ENCODE data around the gene CTSV. TPM values are rescaled to one million over a fixed set of nuclear protein-coding genes. Genes with fewer than 3 reads are reported as not detected.
"Not testable (repeated sequence)": the region's sequence is repeated elsewhere in the genome, so short reads cannot be mapped to it uniquely, and the experiment has no call there.

The CTSV gene
- total RNA-seq (2012; rRNA removed) = under 0.01 TPM in 1 of 2 replicates, not detected in the other

GRCh38 chr9:97038611-97039513, at the start of gene CTSV:
TSS of gene CTSV (minus strand) at chr9:97039142. CDS start at chr9:97038043, 1,099 bp downstream.
- H3K4me3 ChIP-seq (ENCODE audit: low read length) = peak within 1 kb of the TSS; percentile 80
- peak within 1 kb of the TSS; percentile 96 for H3K4me2 ChIP-seq (ENCODE audit: low read length)
- peak within 1 kb of the TSS; percentile 67 for H3K9ac ChIP-seq (ENCODE audit: low read depth, low read length)
- peaks cover 6% of the 10 kb centered on the region for H3K4me1 ChIP-seq (ENCODE audit: control insufficient read depth, insufficient read depth, low read length)
- H3K9me3 ChIP-seq (replicated peaks; ENCODE audit: low read length) = no peaks in the 10 kb centered on the region
- H3K36me3 ChIP-seq (ENCODE audit: insufficient read depth, low read length) = no peaks in the 10 kb centered on the region
- H3K27me3 ChIP-seq (ENCODE audit: control insufficient read depth, insufficient read depth, low read length) = peaks cover 28% of the 10 kb centered on the region

DNA sequence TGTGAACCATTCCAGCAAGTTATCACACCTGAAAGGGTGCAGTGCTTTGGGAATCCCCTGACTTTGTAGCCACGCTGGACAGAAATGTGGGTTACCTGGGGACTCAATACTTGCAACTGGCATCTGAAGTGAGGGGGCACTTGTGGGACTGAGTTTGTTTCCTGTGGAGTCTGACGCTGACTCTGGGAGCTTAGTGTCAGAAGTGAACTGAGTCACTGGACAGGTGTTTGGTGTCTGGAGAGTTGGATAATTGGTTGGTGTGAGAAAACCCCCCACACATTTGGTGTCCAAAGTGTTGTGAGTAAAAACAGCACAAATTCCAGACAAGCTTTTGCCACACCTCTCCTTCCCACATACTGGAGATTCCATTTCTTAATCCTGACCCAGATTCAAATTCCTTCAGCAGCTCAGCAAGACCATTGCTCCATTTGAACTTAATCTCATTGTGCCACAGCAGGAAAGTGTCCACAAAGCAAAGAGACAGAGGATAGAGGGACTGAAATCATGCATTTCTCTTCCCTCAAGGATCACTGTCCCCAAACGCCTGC, 48.8 kb upstream of the CTSV start:
- not testable (repeated sequence) for H3K27me3 ChIP-seq (ENCODE audit: control insufficient read depth, insufficient read depth, low read length); H3K4me3 ChIP-seq (ENCODE audit: low read length); H3K4me1 ChIP-seq (ENCODE audit: control insufficient read depth, insufficient read depth, low read length); H3K9ac ChIP-seq (ENCODE audit: low read depth, low read length); H3K36me3 ChIP-seq (ENCODE audit: insufficient read depth, low read length); H3K9me3 ChIP-seq (replicated peaks; ENCODE audit: low read length); H3K4me2 ChIP-seq (ENCODE audit: low read length)

- H3K9me3 ChIP-seq (replicated peaks; ENCODE audit: low read length); H3K27me3 ChIP-seq (ENCODE audit: control insufficient read depth, insufficient read depth, low read length); H3K4me3 ChIP-seq (ENCODE audit: low read length); H3K36me3 ChIP-seq (ENCODE audit: insufficient read depth, low read length); H3K4me2 ChIP-seq (ENCODE audit: low read length); H3K9ac ChIP-seq (ENCODE audit: low read depth, low read length); H3K4me1 ChIP-seq (ENCODE audit: control insufficient read depth, insufficient read depth, low read length): not testable (repeated sequence)
Observed at GRCh38 chr9:97084562-97084991, 45.6 kb upstream of the CTSV start.

DNA sequence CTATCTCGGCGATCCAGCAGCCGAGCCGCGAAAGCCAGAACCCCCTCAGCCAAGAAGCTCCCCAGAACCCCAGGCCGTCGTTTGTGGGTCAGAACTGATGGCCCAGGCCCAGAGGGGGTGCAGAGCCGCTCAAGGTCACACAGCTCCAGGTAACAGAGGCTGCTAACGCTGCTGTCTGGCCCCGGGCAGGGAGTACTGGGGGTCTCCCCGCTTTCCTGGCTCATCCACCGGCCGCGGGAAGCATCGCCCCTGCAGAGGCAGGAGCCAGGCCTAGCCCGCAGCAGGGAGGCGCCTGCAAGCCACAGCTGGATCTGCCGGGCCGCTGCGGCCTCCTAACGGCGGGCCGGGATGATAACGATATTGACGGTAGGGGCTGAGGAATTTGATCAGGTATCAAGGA, 39.4 kb upstream of the CTSV start:
- no peaks in the 10 kb centered on the region for H3K4me1 ChIP-seq (ENCODE audit: control insufficient read depth, insufficient read depth, low read length)
- no peaks in the 10 kb centered on the region for H3K9me3 ChIP-seq (replicated peaks; ENCODE audit: low read length)
- H3K9ac ChIP-seq (ENCODE audit: low read depth, low read length) = no peak overlapping the region
- no peak overlapping the region for H3K4me3 ChIP-seq (ENCODE audit: low read length)
- H3K36me3 ChIP-seq (ENCODE audit: insufficient read depth, low read length) = no peaks in the 10 kb centered on the region
- H3K4me2 ChIP-seq (ENCODE audit: low read length) = no peak overlapping the region
- H3K27me3 ChIP-seq (ENCODE audit: control insufficient read depth, insufficient read depth, low read length) = peaks cover 33% of the 10 kb centered on the region

- H3K4me1 ChIP-seq (ENCODE audit: control insufficient read depth, insufficient read depth, low read length) = no peaks in the 10 kb centered on the region
- H3K36me3 ChIP-seq (ENCODE audit: insufficient read depth, low read length) = no peaks in the 10 kb centered on the region
- H3K4me2 ChIP-seq (ENCODE audit: low read length) = no peak overlapping the region
- peaks cover 35% of the 10 kb centered on the region for H3K27me3 ChIP-seq (ENCODE audit: control insufficient read depth, insufficient read depth, low read length)
- no peak overlapping the region for H3K9ac ChIP-seq (ENCODE audit: low read depth, low read length)
- H3K4me3 ChIP-seq (ENCODE audit: low read length) = no peak overlapping the region
- H3K9me3 ChIP-seq (replicated peaks; ENCODE audit: low read length) = no peaks in the 10 kb centered on the region
Observed at GRCh38 chr9:97077452-97078295, 38.7 kb upstream of the CTSV start.

GRCh38 chr9:97076731-97077451, 37.9 kb upstream of the CTSV start:
- not testable (repeated sequence) for H3K4me3 ChIP-seq (ENCODE audit: low read length); H3K4me1 ChIP-seq (ENCODE audit: control insufficient read depth, insufficient read depth, low read length); H3K36me3 ChIP-seq (ENCODE audit: insufficient read depth, low read length); H3K4me2 ChIP-seq (ENCODE audit: low read length); H3K9me3 ChIP-seq (replicated peaks; ENCODE audit: low read length); H3K9ac ChIP-seq (ENCODE audit: low read depth, low read length)
- H3K27me3 ChIP-seq (ENCODE audit: control insufficient read depth, insufficient read depth, low read length) = peaks cover 37% of the 10 kb centered on the region

DNA sequence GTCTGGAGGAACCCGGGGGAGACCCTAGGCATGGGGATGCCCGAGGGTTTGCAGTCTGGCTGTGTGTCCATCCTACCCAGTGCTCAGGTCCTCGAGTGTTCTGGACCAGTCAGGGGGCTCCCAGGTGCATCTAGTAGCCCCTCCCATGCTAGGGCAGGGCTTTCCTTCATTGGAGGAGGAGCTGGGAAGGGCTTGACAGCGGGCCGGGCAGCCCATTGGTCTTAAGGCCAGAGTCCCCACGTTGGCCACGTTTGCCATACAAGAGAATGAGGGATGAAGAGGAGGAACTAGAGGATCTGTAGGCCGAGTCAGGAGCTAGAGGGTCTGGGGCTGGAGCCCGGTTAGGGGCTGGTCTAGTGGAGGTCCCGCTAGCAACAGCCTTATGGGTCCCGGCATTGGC, 37.3 kb upstream of the CTSV start:
- Histone ChIP-seq H3K9ac (ENCODE audit: low read depth, low read length) (no peak overlapping the region), H3K4me2 (ENCODE audit: low read length) (no peak overlapping the region), H3K9me3 (replicated peaks; ENCODE audit: low read length) (no peaks in the 10 kb centered on the region), H3K27me3 (ENCODE audit: control insufficient read depth, insufficient read depth, low read length) (peaks cover 44% of the 10 kb centered on the region), H3K4me3 (ENCODE audit: low read length) (no peak overlapping the region), H3K36me3 (ENCODE audit: insufficient read depth, low read length) (no peaks in the 10 kb centered on the region), H3K4me1 (ENCODE audit: control insufficient read depth, insufficient read depth, low read length) (no peaks in the 10 kb centered on the region)

GRCh38 chr9:97075289-97075985, 36.5 kb upstream of the CTSV start:
- Histone ChIP-seq H3K4me1 (ENCODE audit: control insufficient read depth, insufficient read depth, low read length) (no peaks in the 10 kb centered on the region), H3K9me3 (replicated peaks; ENCODE audit: low read length) (no peaks in the 10 kb centered on the region), H3K9ac (ENCODE audit: low read depth, low read length) (no peak overlapping the region), H3K27me3 (ENCODE audit: control insufficient read depth, insufficient read depth, low read length) (peaks cover 42% of the 10 kb centered on the region), H3K4me2 (ENCODE audit: low read length) (no peak overlapping the region), H3K4me3 (ENCODE audit: low read length) (no peak overlapping the region), H3K36me3 (ENCODE audit: insufficient read depth, low read length) (no peaks in the 10 kb centered on the region)

GRCh38 chr9:97073506-97073905, 34.6 kb upstream of the CTSV start:
- no peak overlapping the region for H3K9ac ChIP-seq (ENCODE audit: low read depth, low read length)
- no peaks in the 10 kb centered on the region for H3K9me3 ChIP-seq (replicated peaks; ENCODE audit: low read length)
- no peaks in the 10 kb centered on the region for H3K36me3 ChIP-seq (ENCODE audit: insufficient read depth, low read length)
- H3K27me3 ChIP-seq (ENCODE audit: control insufficient read depth, insufficient read depth, low read length) = peaks cover 30% of the 10 kb centered on the region
- H3K4me2 ChIP-seq (ENCODE audit: low read length) = no peak overlapping the region
- no peak overlapping the region for H3K4me3 ChIP-seq (ENCODE audit: low read length)
- H3K4me1 ChIP-seq (ENCODE audit: control insufficient read depth, insufficient read depth, low read length) = no peaks in the 10 kb centered on the region

DNA sequence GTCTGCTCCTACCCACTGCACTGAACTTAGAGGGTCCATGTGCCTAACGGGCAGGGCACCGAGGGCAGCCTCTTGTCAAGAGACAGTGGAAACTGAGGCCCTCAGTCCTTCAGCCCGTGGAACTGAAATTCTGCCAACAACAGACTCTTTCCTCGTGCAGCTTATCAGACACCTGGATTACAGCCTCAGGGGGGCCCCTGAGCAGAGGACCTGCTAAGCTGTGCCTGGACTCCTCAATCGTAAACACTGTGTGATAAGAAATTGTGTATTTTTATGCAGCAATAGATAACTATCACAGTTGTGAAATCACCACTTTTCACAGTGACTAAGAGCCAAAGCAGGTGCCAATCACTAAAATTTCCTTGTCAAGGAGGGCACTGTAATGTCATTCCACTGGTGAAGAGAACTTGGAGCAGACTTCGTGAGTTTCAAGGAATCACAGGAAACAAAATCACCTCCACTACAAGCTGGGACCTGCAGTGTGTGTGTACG, 33.4 kb upstream of the CTSV start:
- Histone ChIP-seq H3K4me3 (ENCODE audit: low read length) (no peak overlapping the region), H3K4me2 (ENCODE audit: low read length) (no peak overlapping the region), H3K36me3 (ENCODE audit: insufficient read depth, low read length) (no peaks in the 10 kb centered on the region), H3K27me3 (ENCODE audit: control insufficient read depth, insufficient read depth, low read length) (peaks cover 23% of the 10 kb centered on the region), H3K9ac (ENCODE audit: low read depth, low read length) (no peak overlapping the region), H3K9me3 (replicated peaks; ENCODE audit: low read length) (no peaks in the 10 kb centered on the region), H3K4me1 (ENCODE audit: control insufficient read depth, insufficient read depth, low read length) (no peaks in the 10 kb centered on the region)

All from skeletal muscle satellite cell (primary cell).